IPS-15b (cell line): ENCODE measurements around the gene CACNA2D1.

Source experiments
- H3K27me3 ChIP-seq: one replicate; pipeline ENCODE4 v1.6.1; 2013; ENCODE audit warnings: low read length; ENCODE audit not compliant: control insufficient read depth, insufficient read depth
- H3K36me3 ChIP-seq: one replicate; pipeline ENCODE4 v1.6.1; 2013; ENCODE audit warnings: low read length; ENCODE audit not compliant: control insufficient read depth, insufficient read depth
- H3K4me1 ChIP-seq: one replicate; pipeline ENCODE4 v1.6.1; 2013; ENCODE audit warnings: mild to moderate bottlenecking, low read length; ENCODE audit not compliant: control insufficient read depth, insufficient read depth
- H3K4me3 ChIP-seq: one replicate; pipeline ENCODE4 v1.5.1; 2013; ENCODE audit warnings: low read depth, low read length
- H3K9ac ChIP-seq: one replicate; pipeline ENCODE4 v1.6.1; 2013; ENCODE audit warnings: low read depth, mild to moderate bottlenecking, low read length
- H3K9me3 ChIP-seq: one replicate; pipeline ENCODE4 v1.6.1; 2013; ENCODE audit warnings: mild to moderate bottlenecking, low read length; ENCODE audit not compliant: control insufficient read depth, insufficient read depth

Gene CACNA2D1

GRCh38 chr7:81973117-81973516 is 470.5 kb downstream of the CACNA2D1 start:
- H3K4me1 ChIP-seq, result no peaks in the 10 kb centered on the region
- H3K9me3 ChIP-seq, result no peaks in the 10 kb centered on the region
- H3K4me3 ChIP-seq, result no peak overlapping the region
- H3K9ac ChIP-seq, result no peak overlapping the region
- H3K36me3 ChIP-seq, result no peaks in the 10 kb centered on the region
- H3K27me3 ChIP-seq, result no peaks in the 10 kb centered on the region

- peaks cover 11% of the 10 kb centered on the region for H3K4me1 ChIP-seq
- no peak overlapping the region for H3K9ac ChIP-seq
- H3K9me3 ChIP-seq, result no peaks in the 10 kb centered on the region
- no peaks in the 10 kb centered on the region for H3K27me3 ChIP-seq
- H3K4me3 ChIP-seq, result no peak overlapping the region
- H3K36me3 ChIP-seq, result no peaks in the 10 kb centered on the region
These were observed 483.6 kb downstream of the CACNA2D1 start for GRCh38 chr7:81960026-81960425.

GRCh38 chr7:81957517-81957916 is 486.1 kb downstream of the CACNA2D1 start:
- Histone ChIP-seq H3K9ac (no peak overlapping the region), H3K9me3 (no peaks in the 10 kb centered on the region), H3K36me3 (no peaks in the 10 kb centered on the region), H3K4me3 (no peak overlapping the region), H3K4me1 (peaks cover 6% of the 10 kb centered on the region), H3K27me3 (no peaks in the 10 kb centered on the region)

GRCh38 chr7:81956520-81956919 is 487.1 kb downstream of the CACNA2D1 start:
- no peak overlapping the region for H3K4me3 ChIP-seq
- no peaks in the 10 kb centered on the region for H3K9me3 ChIP-seq
- no peaks in the 10 kb centered on the region for H3K27me3 ChIP-seq
- no peaks in the 10 kb centered on the region for H3K36me3 ChIP-seq
- no peaks in the 10 kb centered on the region for H3K4me1 ChIP-seq
- no peak overlapping the region for H3K9ac ChIP-seq

GRCh38 chr7:81949306-81949705 is 494.3 kb downstream of the CACNA2D1 start:
- H3K9ac ChIP-seq, result no peak overlapping the region
- H3K9me3 ChIP-seq, result no peaks in the 10 kb centered on the region
- no peaks in the 10 kb centered on the region for H3K27me3 ChIP-seq
- H3K4me1 ChIP-seq, result peaks cover 14% of the 10 kb centered on the region
- H3K4me3 ChIP-seq, result no peak overlapping the region
- H3K36me3 ChIP-seq, result no peaks in the 10 kb centered on the region

- H3K9ac ChIP-seq, result no peak overlapping the region
- H3K36me3 ChIP-seq, result no peaks in the 10 kb centered on the region
- no peaks in the 10 kb centered on the region for H3K27me3 ChIP-seq
- H3K4me1 ChIP-seq, result peaks cover 3% of the 10 kb centered on the region
- no peaks in the 10 kb centered on the region for H3K9me3 ChIP-seq
- H3K4me3 ChIP-seq, result no peak overlapping the region
These were observed 499.5 kb downstream of the CACNA2D1 start for GRCh38 chr7:81944058-81944457.

- Histone ChIP-seq H3K9me3 (no peaks in the 10 kb centered on the region), H3K4me3 (no peak overlapping the region), H3K36me3 (no peaks in the 10 kb centered on the region), H3K27me3 (no peaks in the 10 kb centered on the region), H3K9ac (no peak overlapping the region), H3K4me1 (no peaks in the 10 kb centered on the region)
These were observed 506.5 kb downstream of the CACNA2D1 start for GRCh38 chr7:81937091-81937490.

- no peak overlapping the region for H3K4me3 ChIP-seq
- no peak overlapping the region for H3K9ac ChIP-seq
- no peaks in the 10 kb centered on the region for H3K36me3 ChIP-seq
- H3K4me1 ChIP-seq, result no peaks in the 10 kb centered on the region
- H3K9me3 ChIP-seq, result no peaks in the 10 kb centered on the region
- H3K27me3 ChIP-seq, result no peaks in the 10 kb centered on the region
These were observed 508.8 kb downstream of the CACNA2D1 start for GRCh38 chr7:81934596-81935301.

- no peaks in the 10 kb centered on the region for H3K27me3 ChIP-seq
- H3K4me1 ChIP-seq, result no peaks in the 10 kb centered on the region
- H3K4me3 ChIP-seq, result no peak overlapping the region
- H3K9me3 ChIP-seq, result no peaks in the 10 kb centered on the region
- no peaks in the 10 kb centered on the region for H3K36me3 ChIP-seq
- no peak overlapping the region for H3K9ac ChIP-seq
These were observed 510.6 kb downstream of the CACNA2D1 start for GRCh38 chr7:81932936-81933335.

GRCh38 chr7:81929386-81929785 is 514.2 kb downstream of the CACNA2D1 start:
- H3K36me3 ChIP-seq, result no peaks in the 10 kb centered on the region
- H3K9me3 ChIP-seq, result no peaks in the 10 kb centered on the region
- no peak overlapping the region for H3K9ac ChIP-seq
- H3K27me3 ChIP-seq, result no peaks in the 10 kb centered on the region
- H3K4me1 ChIP-seq, result peaks cover 6% of the 10 kb centered on the region
- H3K4me3 ChIP-seq, result no peak overlapping the region

- Histone ChIP-seq H3K9me3 (no peaks in the 10 kb centered on the region), H3K27me3 (no peaks in the 10 kb centered on the region), H3K4me3 (no peak overlapping the region), H3K9ac (no peak overlapping the region), H3K36me3 (no peaks in the 10 kb centered on the region), H3K4me1 (peaks cover 8% of the 10 kb centered on the region)
These were observed 517.4 kb downstream of the CACNA2D1 start for GRCh38 chr7:81926154-81926553.

GRCh38 chr7:81925530-81925929 is 518.0 kb downstream of the CACNA2D1 start:
- H3K27me3 ChIP-seq, result no peaks in the 10 kb centered on the region
- peaks cover 8% of the 10 kb centered on the region for H3K4me1 ChIP-seq
- H3K9ac ChIP-seq, result no peak overlapping the region
- no peaks in the 10 kb centered on the region for H3K36me3 ChIP-seq
- H3K9me3 ChIP-seq, result no peaks in the 10 kb centered on the region
- no peak overlapping the region for H3K4me3 ChIP-seq
